HCEC 1CT (cell line): Measurements from ENCODE around the gene COL25A1.

Experiments used
- DNase-seq: peaks from one replicate; pipeline ENCODE4 v3.0.0-alpha.2; 2017

COL25A1 gene

GRCh38 chr4:108849611-108850168 is 452.8 kb downstream of the COL25A1 start:
- DNase-seq, result peak; percentile 70

- peak; percentile 46 for DNase-seq
These were observed 455.9 kb downstream of the COL25A1 start for GRCh38 chr4:108846568-108846967.

DNA sequence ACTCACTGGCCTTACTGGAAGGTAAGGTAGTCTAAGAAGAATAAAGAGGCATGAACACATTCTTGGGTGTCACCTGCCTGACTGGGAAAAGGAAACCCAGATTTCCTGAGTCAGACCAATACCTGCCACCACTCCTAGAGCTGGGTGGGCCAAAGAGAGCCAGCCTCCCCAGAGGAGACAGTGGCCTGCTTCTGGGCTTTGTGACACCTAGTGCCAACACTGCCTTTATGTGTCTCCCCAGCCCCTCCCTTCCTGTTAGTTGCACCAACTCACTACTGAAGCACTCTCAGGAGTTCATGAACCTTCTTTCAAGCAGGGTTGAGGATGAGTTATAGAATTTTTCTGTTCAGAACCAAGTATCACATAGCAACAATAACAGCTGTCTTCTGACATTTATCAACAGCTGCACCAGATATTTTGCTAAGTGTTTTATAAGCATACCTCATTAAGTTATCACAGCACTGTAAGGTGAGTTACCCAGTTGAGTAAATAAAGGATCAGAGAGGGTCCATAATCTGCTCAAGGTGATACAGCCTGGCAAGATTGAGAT is 462.0 kb downstream of the COL25A1 start:
- DNase-seq, result no peak

DNA sequence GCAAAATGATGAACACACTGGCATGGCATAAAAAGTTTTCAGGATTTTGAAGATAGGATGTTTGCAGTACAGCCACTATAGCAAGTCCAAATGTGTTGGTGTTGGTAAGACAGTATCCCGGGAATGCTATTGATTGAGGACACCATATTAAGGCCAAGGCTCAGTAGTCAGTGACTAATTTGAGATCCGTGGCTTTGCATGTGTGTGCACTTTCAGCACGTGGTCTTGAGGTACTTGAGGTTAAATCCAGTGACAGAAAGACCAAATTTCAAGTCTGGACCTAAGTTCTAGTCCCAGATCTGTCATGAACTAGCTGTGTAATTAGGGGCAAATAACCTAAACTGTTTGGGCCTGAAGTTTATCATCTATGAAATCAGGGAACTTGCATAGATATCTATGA is 463.1 kb downstream of the COL25A1 start:
- DNase-seq, result no peak

DNA sequence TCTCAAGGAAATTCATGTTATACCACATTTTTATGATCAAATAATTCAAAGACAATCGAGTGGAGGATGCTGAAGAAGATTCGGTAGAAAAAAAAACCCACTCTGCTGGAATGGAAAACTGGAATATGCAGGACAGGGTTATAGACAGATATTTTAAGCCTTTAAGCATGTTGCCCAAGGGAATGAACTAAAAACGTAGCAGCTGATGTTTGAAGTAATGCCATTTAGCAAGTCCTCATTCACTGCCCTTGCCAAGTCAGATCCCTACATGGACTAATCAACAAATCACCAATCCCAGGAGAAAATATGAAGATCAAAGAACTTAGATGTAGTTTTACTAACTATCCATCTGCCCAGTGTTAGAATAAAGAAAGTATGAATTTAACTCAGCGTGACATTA is 464.0 kb downstream of the COL25A1 start:
- DNase-seq, result no peak

DNA sequence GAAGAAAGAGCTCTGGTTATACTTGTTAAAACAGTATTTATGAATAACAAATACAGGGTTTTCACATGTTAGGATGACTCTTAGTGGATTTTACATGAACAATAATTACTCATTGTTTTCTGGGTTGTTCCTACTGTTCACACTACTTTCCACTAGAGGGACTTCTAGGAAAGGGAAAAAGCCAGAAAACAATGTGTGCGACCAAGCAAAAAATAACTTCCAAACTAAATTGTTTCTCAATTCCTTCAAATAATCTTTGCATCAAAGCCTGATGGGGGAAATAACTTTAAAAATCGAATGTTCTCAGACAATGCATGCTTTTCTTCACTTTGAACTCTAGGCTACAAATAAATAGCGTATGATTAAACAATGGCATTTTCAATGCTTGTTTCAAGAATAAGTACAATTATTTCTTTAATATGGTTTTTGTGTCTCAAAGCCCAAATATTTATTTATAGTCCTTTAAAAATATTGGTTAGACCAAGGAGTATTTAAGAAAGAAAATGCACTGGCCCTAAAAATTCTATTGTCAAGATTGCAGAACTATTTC is 467.5 kb downstream of the COL25A1 start:
- DNase-seq, result peak; percentile 57

DNA sequence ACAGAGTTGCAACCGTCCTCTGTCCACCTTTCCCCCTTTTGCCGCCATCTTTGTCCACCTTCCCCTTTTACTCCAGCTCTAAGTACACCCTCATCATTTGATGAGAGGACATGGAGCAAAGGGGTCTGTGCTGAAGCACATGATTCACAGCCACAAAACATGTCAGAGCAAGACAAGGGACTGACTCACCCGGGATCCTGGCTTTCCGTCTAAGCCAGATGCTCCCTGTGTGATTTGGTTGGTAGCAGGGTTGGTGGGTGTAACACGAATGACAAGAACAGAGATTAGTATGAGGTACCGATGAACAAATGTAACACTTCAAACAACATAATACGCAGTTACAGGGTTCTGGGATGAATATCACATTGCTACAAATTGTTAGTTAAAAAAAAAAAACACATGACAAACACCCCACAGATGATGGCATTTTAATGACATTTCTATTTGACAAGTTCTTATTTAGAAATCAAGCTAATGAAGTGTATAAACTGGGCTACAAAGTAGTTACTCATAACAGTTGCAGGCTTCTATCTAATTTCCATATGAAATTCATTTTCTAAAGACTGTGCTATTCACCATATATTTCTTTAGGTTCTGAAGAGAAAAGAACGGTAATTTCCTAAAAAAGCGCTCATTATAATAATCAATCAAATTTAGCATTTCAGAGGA is 468.2 kb downstream of the COL25A1 start:
- DNase-seq, result peak; percentile 75

DNA sequence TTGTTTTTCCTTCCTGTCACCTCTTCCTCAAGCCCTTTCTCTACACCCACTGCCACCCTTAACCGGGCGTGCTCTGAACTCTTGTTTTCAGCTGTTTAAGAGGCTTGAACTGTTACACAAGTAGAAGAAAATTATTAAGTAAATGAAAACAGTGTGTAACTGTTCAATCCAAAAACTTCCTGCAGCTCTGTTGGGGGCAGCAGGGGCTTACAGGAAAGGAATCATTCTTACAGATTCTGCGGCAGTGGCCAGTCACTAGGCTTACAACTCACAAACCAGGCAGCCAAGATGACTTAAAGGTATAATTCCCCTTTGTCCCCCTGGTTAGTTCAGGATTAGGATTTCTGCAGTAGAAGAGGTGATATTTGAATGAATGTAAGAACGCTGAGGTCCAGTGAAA is 469.4 kb downstream of the COL25A1 start:
- DNase-seq, result no peak

DNA sequence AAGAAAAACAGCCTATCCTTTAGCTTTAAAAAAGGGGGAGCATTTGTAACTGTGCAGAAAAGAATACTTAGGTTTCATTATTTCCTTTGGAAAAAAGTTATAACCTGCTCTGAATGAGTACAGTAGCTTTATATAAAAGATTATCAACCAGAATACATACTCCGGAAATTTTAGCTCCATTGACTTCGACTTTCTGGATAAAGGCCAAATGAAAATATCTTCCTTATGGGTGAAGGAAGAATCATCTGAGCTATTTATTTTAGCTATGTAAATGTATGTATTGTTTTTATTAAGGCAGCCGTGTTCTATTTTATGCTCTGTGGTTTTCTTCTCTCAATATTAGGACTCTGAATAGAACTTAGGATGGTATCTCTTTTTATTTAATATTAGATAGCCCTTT is 470.6 kb downstream of the COL25A1 start:
- no peak for DNase-seq

DNA sequence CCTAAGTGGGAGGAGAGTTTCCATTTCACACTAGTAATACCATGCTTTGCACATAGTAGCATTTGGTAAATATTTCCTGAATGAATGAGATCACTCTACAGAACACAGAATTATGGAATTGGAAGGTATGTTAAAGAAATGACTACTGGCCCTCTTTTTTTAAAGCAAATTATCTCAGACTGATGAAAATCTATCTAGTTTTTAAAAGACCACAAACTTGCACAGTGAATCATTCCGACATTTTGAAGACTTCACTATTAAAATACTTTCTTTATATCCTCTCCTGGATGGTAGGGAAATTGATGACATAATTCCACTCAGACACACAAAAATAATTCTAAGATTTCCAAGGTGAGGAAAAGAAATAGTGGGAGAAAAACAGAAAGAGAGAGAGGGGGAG is 471.2 kb downstream of the COL25A1 start:
- no peak for DNase-seq

DNA sequence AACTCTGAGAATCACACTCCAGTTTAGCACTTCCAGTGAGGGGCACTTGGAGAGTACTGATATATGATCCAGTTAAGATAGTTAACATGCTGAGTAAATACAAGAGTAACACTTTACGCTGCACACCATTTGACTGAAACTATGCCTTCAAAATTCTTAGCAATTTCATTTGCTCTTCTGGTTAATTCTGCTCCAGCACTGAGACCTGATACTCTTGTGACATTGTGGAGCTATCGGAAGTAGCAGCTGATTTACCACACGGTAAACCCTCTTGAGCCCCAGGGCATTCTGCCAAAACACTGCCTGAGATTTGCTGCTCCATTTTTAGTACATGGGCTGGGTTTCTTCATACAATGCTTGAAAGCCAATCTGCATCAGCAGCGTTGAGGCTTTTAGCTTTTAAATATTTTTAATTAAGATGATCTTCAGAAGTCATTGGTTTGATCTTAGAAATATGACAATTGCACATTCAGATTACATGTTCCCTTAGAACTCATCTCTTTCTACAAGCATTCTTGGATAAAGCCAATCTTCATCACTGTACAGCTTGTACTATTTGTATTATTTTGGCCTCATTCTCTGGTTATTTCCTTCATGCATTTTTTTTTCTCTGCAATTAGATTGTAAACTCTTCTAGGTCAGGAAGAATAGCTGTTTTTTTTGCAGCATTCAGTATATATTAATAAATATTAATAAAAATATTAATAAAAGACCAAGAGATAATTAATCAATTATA is 471.8 kb downstream of the COL25A1 start:
- no peak for DNase-seq

- peak; percentile 11 for DNase-seq
These were observed 472.4 kb downstream of the COL25A1 start for GRCh38 chr4:108829966-108830492.

- no peak for DNase-seq
These were observed 473.8 kb downstream of the COL25A1 start for GRCh38 chr4:108828620-108829019.

- no peak for DNase-seq
These were observed 476.7 kb downstream of the COL25A1 start for GRCh38 chr4:108825737-108826136.

DNA sequence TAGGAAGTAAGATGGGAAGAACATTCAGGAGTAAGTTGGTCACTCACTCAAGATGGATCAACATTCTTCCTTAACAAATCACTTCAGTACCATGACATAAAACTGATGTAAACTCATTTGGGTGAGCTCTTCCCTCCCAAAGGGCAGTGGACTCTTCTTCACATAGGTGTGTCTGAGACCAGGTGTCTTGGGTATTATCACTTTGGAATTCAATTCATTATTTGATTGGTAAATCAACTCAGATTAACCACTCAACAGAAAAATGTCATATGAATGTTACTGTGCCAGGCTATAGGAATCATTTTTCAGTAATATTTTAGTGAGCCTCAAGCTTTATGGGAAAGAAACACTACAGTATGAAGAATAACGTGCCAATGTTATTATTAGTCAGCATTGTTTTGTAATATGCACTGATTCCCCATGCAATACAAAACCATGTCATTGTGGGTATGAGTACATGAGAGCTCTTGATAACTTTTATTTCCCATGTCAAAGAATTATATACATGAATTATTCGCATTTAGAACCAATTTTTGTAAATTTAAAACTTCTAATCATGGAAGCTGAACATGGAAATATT is 481.0 kb downstream of the COL25A1 start:
- DNase-seq, result peak; percentile 68

GRCh38 chr4:108820492-108821350 is 481.7 kb downstream of the COL25A1 start:
- peak; percentile 34 for DNase-seq

DNA sequence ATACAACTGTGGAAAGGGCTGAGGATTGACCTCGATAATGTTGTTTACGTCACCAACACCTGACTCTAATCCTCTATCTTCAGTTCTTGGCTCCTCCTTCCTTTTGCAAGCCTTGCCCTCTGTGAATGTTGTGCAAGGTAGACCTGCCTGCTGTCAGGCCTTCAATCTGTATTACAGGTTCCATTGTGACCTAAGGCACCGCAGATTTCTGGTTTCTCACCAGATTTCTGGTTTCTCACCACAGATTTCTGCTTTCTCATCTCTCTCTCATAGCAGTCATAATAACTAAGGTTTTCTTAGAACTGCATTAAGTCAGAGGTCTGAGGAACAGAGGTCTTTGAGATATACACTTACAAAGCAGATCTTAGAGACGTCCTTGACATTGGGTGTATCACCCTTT is 488.1 kb downstream of the COL25A1 start:
- DNase-seq, result no peak

- DNase-seq, result no peak
These were observed 489.2 kb downstream of the COL25A1 start for GRCh38 chr4:108813261-108813660.

DNA sequence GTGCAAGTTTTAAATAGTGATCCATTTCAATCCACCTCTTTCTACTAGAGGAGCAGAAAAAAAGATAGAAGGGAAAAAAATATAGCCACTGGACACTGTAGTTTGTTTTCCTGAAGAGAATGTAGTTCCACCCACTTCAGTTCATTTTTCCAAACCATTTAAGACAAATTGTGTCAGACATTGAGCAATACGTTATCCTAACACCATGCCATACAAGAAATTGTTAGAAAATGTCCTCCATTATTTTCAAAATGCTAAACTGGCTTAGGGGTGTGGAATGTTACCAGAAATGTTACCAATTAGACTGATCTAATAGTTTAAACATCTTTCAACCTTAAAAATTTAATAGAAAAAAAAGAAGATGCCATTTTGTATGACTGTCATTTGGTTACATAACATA is 491.0 kb downstream of the COL25A1 start:
- DNase-seq, result no peak

- DNase-seq, result no peak
These were observed 492.4 kb downstream of the COL25A1 start for GRCh38 chr4:108810087-108810486.

- DNase-seq, result no peak
These were observed 497.7 kb downstream of the COL25A1 start for GRCh38 chr4:108804648-108805273.

DNA sequence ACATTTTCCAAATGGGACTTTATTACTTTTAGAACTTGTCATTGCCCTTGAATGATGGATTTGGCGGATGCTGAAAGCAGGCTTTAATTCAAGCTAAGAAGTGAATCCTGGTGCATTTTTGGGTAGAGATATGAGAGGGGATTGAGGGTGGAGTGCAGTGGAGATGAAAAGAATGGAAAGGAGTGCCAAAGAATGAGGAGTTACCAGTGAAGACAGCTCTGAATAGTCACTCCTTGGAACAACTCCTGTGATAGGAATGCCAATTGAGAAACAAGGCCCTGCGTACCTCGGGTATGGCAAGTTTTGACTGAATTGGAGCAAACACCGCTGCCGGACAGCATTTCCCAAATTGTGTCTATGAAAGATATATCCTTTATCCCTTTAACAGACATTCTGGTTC is 503.2 kb downstream of the COL25A1 start:
- no peak for DNase-seq
